UCSD-AML1 (cell line): ENCODE data around the gene LSM5.
"Not testable (repeated sequence)": the region's sequence is repeated elsewhere in the genome, so short reads cannot be mapped to it uniquely, and the experiment has no call there.

Experiments
- DNase-seq: peaks from one replicate; lab custom pipeline; 2025; ENCODE audit not compliant: unreplicated experiment; lab: John Stamatoyannopoulos, UW

Gene LSM5

GRCh38 chr7:32506266-32507054, 16.3 kb upstream of the LSM5 start:
- DNase-seq, result no peak

GRCh38 chr7:32502728-32503127, 12.5 kb upstream of the LSM5 start:
- no peak for DNase-seq

- no peak for DNase-seq
Observed at GRCh38 chr7:32501522-32501921, 11.3 kb upstream of the LSM5 start.

- no peak for DNase-seq
Observed at GRCh38 chr7:32500922-32501341, 10.8 kb upstream of the LSM5 start.

- DNase-seq, result not testable (repeated sequence)
Observed at GRCh38 chr7:32500216-32500615, 10.0 kb upstream of the LSM5 start.

GRCh38 chr7:32499755-32500154, 9.6 kb upstream of the LSM5 start:
- not testable (repeated sequence) for DNase-seq

GRCh38 chr7:32496052-32496813, 6.1 kb upstream of the LSM5 start:
- no peak for DNase-seq

- peak; percentile 89 for DNase-seq
Observed at GRCh38 chr7:32495298-32496051, 5.3 kb upstream of the LSM5 start, which contains the start of gene AVL9. AVL9 (plus strand) TSS chr7:32495489; CDS start chr7:32495710, 221 bp downstream.

- DNase-seq, result no peak
Observed at GRCh38 chr7:32494946-32495297, 4.7 kb upstream of the LSM5 start.

GRCh38 chr7:32489788-32490126, 423 bp downstream of the LSM5 start:
- DNase-seq, result no peak

GRCh38 chr7:32481921-32482320, 8.3 kb downstream of the LSM5 start:
- DNase-seq, result no peak

- no peak for DNase-seq
Observed at GRCh38 chr7:32481176-32481575, 9.0 kb downstream of the LSM5 start.

GRCh38 chr7:32479574-32480200, 10.5 kb downstream of the LSM5 start:
- DNase-seq, result no peak

- no peak for DNase-seq
Observed at GRCh38 chr7:32477649-32477980, 12.6 kb downstream of the LSM5 start.

GRCh38 chr7:32476816-32477648, 13.1 kb downstream of the LSM5 start:
- DNase-seq, result no peak

GRCh38 chr7:32474008-32474407, 16.2 kb downstream of the LSM5 start:
- DNase-seq, result no peak

GRCh38 chr7:32472015-32472414, 18.2 kb downstream of the LSM5 start:
- DNase-seq, result no peak

- no peak for DNase-seq
Observed at GRCh38 chr7:32470871-32471270, 19.3 kb downstream of the LSM5 start.

- DNase-seq, result not testable (repeated sequence)
Observed at GRCh38 chr7:32470004-32470403, 20.2 kb downstream of the LSM5 start.

GRCh38 chr7:32464641-32465416, 25.4 kb downstream of the LSM5 start:
- not testable (repeated sequence) for DNase-seq
